AG20443 (cell line): ENCODE data around the gene PWWP3B.
"Not testable (repeated sequence)": the region's sequence is repeated elsewhere in the genome, so short reads cannot be mapped to it uniquely, and the experiment has no call there.

Source experiments
- DNase-seq: peaks from one replicate; pipeline ENCODE4 v3.0.0; 2012; ENCODE audit warnings: low spot score, mixed read lengths

Gene PWWP3B

DNA sequence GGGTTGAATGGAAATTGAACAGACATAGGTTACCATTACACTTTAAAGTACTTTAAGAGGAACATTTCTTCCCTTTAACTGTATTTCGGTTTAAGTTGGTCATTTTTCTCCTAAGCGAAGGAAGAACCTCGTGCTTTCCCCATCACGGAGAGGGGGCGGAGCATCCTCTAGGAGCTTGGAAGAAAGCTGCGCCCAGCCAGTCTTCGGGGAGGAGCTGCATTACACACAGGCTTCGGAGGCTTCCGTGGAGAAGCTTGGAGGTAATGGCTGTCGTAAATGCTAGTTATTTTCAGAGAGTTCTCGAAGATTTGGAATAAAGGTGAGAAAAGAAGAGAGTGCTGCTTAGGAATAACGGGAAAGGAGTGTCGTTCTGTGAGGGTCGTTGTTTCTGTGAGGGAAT, at the start of gene PWWP3B:
TSS of gene PWWP3B (plus strand) at position 199 of the 400 bp plus-strand sequence. CDS start 37,128 bp downstream, outside the sequence.
- peak; percentile 2 for DNase-seq

- no peak for DNase-seq
Measured at GRCh38 chrX:106139048-106139447, 29.1 kb upstream of the PWWP3B start.

DNA sequence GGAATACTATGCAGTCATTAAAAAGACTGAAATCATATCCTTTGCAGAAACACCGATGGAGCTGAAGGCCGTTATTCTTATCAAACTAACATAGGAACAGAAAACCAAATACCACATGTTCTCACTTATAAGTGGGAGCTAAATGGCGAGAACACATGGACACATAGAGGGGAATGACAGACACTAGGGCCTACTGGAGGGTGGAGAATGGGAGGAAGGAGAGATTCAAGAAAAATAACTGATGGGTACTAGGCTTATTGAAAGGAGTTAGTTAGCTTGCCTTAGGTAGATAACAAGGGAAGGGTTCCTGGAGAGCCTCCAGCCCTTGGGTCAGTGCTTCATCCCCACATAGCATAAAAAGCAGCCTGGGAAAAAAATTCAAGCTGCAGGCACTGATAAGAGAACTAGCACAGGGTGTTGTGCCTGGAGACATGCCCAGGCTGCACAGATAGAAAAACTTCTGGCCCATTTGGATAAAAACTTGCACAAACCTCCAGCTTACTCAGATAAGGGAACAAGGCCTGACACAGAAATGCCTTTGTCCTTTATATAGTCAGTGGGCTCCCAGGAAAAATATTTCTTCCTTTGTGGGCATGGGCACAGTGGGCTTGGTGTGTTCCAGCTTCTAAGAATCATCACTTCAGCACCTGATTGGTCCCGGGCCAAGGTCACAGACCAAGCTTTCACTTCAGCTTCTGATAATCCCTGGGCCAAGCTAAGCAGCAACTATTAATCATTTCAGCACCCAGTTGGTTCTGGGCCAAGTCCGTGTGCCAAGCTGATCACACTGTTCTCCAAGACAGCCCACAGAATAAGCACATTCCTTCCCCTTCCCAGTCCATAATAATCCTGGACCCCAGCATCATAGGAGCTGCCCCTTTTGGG, 23.1 kb upstream of the PWWP3B start:
- DNase-seq, result no peak

DNA sequence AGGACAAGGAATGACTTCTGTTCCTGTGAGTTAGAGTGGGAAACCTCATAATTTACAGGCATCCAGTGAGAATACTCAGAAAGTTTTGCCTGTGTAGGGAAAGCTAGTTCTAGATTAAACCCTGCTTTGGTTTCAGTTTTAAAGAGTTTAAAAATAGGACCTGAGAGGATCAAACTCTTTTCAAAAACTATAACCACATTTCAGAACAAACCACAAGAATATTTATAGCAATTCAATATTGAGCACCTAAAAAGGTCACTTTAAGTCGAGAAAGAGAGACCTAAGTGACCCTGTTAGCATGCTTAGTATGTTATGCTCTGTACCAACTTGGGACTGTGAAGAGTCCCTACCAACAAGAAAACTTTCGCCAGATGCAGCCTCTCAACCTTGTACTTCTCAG, 17.4 kb upstream of the PWWP3B start:
- no peak for DNase-seq

DNA sequence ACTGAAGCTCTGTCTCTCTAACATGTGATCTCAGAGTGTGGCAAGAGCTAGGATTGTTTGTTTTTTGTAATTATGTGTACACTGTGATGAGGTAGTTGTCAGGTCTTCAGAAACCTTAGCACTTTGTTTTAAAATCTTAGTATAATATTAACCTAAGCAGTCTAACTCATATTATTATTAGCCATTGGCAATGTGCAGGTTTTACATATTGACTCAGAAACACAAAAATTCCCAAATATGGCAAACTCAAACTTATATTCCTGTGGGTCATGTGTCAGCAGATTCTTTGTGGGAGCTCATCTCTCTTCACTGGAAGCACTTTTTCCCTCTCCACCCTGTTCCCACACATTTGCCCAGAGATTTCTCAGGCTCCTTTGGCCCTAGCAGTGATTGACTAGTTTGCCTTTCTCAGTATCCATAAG, 8.2 kb upstream of the PWWP3B start:
- DNase-seq, result no peak

DNA sequence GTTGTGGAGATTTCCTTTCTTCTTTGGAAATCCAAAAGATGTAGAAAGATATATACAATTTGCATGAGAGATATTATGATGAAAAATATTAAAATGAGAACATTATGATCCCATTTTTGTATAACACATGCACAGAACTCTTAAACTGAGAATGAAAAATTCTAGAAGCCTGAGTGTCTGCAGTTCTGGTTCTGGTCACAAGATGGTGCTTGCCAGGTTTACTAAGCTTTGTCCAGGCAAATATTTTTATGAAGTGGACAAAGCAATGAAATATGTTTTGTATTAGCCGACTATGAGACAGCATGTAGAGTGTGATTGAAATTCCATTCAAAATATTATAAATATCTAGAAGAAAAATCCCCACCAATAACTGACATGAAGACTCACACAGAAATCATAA, 2.2 kb downstream of the PWWP3B start:
- DNase-seq, result no peak

DNA sequence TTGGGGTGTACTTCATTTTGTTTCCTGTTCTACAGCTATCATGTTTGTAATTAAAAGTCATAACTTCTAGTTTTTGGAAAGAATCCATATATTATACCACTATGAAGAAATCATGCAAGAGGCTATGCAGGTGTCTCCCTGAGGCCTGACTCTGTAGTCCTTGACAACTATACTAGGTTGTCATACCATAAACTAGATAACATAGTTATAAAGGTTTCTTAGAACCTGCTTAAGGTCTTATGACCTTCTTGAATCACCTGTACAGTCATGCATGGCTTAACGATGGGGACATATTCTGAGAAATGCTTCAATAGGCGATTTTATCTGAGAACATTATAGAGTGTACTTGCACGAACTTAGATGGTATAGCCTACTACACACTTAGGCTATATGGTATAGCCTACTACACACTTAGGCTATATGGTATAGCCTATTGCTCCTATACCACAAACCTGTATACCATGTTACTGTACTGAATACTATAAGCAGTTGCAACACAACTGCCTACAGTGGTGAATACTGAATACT, 3.3 kb downstream of the PWWP3B start:
- no peak for DNase-seq

DNA sequence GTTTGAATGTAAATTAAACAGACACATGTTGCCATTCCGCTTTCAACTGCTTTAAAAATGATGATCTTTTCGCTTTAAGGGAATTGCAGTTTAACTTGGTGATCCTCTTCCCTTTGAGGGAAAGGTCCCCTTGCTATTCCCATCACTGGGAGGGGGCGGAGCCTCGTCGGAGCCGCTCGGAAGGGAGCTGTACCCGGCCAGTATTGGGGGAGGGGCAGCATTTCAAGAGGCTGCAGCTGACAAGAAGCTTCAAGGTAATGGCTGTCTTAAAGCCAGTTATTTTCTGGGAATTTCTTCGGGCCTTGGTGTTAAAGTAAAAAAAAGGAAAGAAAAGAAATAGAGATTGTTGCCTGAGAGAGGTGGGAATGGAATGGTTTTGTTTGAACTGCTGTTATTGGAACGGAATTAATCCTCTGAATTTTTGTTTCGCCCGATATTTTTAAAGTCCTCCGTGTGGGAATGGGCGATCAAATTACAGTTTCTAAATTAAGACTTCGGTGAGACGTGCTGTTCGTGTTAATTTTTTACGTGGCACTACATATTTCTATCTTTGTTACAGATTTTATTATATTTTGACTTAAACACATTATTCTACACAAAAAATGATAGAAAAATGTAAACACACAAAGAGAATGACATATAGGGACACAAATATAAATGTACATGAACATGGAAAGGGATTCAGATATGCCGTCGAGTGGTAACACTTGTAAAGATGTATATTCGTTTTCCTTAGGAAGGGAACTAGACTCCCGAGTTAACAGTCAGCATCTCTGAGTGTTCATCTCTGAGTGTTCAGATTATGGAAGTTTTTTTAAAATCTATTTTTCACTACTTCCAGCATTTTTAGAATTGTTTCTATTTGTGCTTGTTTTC, 9.2 kb downstream of the PWWP3B start:
- no peak for DNase-seq

DNA sequence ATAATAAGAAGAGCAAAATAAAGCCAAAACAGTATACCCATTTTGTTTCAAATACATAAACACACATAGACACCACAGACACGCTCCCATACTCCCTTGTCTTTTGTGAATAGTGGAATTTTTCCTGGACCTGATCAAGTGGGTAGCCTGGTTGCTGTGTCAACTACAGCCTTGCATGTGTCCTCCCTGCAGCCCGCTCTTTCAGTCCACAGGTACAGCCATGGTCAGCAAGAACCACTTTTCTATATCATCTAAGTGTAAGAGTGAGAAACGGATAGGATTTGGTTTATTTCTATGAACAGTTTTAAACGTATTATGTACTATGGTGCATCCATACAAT, 9.8 kb downstream of the PWWP3B start:
- DNase-seq, result no peak

DNA sequence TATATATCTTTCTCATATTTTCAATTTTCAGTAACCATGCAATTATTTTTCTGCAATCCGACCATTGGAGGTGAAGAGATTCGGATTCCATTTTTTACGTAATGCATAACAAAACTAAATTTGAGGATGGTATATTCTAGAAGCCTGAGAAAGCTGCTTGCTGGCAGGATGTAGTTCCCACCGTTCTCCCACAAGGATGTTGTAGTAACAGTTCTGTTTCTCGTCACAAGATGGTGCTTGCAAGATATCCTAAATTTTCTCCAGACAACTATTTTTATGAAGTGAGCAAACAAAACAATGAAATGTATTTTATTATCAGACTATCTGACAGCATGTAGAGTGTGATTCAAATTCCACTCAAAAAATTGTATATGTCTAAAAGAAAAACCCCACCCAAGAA, 10.7 kb downstream of the PWWP3B start:
- DNase-seq, result no peak

DNA sequence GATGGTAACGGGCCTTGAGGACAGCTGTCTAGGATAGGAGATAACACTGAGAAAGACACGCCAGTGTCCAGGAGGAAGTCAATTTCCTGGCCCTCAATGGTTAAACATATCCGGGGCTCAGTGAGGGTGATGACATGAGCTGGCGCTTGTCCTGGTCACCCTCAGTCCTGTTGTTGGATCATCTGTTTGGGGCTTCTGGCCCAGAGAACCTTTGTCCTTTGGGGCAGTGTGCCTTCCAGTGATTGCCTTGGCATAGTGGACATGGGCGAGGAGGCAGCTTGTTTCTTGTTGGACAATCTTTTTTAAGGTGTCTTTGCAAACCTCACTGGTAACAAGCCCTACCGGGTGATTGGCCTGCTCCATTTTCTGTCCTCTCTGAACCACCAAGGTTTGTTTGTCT, 15.6 kb downstream of the PWWP3B start:
- DNase-seq, result not testable (repeated sequence)

DNA sequence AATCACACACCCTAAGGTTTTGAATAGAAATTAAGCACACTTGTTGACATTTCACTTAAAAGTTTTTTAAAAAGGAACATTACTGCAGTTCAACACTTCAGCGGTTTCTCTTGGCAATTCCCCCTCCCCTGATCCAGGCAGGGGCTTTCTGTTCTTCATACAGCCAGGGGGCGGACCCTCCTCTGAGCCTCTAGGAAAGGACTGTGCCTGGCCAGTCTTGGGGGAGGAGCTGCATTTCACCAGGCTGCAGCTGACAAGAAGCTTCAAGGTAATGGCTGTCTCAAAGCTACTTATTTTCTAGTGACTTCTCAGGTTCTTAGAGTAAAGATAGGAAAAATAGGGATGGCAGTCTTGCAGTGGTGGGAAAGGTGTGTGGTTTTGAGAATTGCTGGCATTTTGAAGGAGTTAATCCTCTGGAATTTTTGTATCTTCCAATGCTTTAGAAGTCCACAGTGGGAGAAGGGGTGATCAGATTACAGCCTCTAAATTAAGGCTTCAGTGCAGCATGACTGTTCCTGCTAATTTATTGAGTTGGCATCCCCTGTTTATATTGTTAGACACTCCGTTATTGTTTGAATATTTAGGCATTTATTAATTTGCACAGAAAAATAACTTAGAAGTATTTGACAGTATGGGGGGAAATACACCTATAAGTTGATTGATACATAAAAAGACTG, 33.5 kb downstream of the PWWP3B start:
- DNase-seq, result no peak

DNA sequence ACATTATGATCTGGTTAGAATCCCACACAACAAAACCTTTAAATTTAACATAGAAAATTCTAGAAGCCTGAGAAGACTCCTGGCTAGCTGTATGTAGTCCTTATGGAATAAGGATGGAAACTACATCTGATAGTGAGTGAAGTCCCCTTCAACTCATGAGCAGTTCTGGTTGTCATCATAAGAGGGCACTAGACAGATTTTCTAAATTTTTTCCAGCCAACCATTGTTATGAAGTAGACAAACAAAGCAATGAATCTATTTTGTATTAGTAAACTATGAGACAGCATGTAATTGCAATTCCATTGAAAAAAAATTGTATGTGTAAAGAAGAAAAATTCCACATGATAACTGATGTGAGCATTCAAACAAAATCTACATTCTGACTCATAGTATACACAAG, 35.2 kb downstream of the PWWP3B start:
- no peak for DNase-seq

DNA sequence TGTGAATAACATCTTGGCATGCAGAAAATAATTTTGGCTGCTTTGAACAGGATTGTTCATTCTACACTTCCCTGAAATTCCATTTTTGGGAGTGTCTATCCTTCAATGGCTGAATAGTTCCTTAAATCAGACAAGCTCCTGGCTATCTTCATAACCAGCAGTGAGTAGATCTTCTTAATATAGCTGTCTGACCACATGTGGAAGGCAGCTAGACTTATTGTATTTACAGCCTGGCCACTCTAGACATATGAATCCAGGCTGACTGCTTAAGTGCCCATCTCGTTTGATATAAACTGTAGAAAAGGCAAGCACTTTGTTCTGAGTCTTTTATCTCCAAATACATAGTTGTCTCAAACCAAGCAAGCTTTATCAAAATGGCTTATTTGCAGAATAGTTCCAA, 40.0 kb downstream of the PWWP3B start:
- no peak for DNase-seq
